Ovary (tissue), 9 donors: Measurements from ENCODE around the gene AFM. TPM values are rescaled to one million over a fixed set of nuclear protein-coding genes. Genes with fewer than 3 reads are reported as not detected.

Experiments used
- DNase-seq, 5 donors: peaks; one replicate each; pipeline ENCODE4 v3.0.0-alpha.2; 2019 to 2020
- H3K27ac ChIP-seq, 2 donors: fragments of 200-600 bp; one replicate each; pipeline versions ENCODE4 v1.5.1 to v1.8.0; 2019 to 2022
- H3K27me3 ChIP-seq: fragments of 200-600 bp; one replicate; pipeline ENCODE4 v1.8.0; 2022
- H3K36me3 ChIP-seq: fragments of 200-600 bp; sonication (generic); one replicate; pipeline ENCODE4 v1.5.1; 2019
- H3K4me1 ChIP-seq: one replicate; pipeline ENCODE4 v1.8.1; 2013; ENCODE audit warnings: mild to moderate bottlenecking, moderate library complexity; ENCODE audit not compliant: insufficient read depth
- H3K4me3 ChIP-seq: fragments of 200-600 bp; sonication (generic); one replicate; pipeline ENCODE4 v1.5.1; 2017
- H3K9me3 ChIP-seq, 2 donors: fragments of 200-600 bp in 1 of 2; sonication (generic) in 1 of 2; one replicate each; pipeline versions ENCODE4 v1.5.1 to v1.8.1; 2013 to 2019; ENCODE audit warnings: mild to moderate bottlenecking in 1 of 2, moderate library complexity in 1 of 2
- EP300 ChIP-seq: sonication (generic); formaldehyde crosslinking; IDR thresholded peaks from one replicate; pipeline ENCODE4 v1.6.1; 2017; ENCODE audit warnings: antibody characterized with exemption
- POLR2A ChIP-seq: fragments of 450-650 bp; IDR thresholded peaks from one replicate; pipeline ENCODE4 v1.6.1; 2017; ENCODE audit warnings: antibody characterized with exemption, mild to moderate bottlenecking, moderate library complexity
- WGBS, 3 donors: extraction: QIAGEN DNeasy Blood & Tissue Kit in 1 of 3; methylation state at CpG; one replicate each; pipeline versions ENCODE4 v1.1.5 to v1.1.7; 2013 to 2017; 5-methylcytosine and 5-hydroxymethylcytosine counted together
- intact Hi-C, 4 donors: fragments of 100-400 bp; cut with DNase I; formaldehyde crosslinking; loops; one replicate each; pipeline versions ENCODE4 v1.11.0 to v1.15.1; 2022 to 2023
- polyA plus RNA-seq, 2 donors: library from polyadenylated mRNA; stranded (reverse); fragments of 200-250 nt in 1 of 2; fragments of 350-450 nt in 1 of 2; fragmentation: Illumina TruSeq in 1 of 2; extraction: RNeasy Lipid Tissue Mini Kit (QIAGEN cat#74804) in 1 of 2; gene quantifications; one replicate each; pipeline ENCODE4 v1.2.3, GENCODE V29; 2013 to 2014
- total RNA-seq, 7 donors: library from RNA; depleted of rRNA in 2 of 7; stranded (reverse); fragments of >200 nt in 2 of 7; fragmentation: NEBNext Ultra II Directional in 3 of 7; extraction: Animal tissue kit (Norgen Biotek cat#: 25700) in 3 of 7; gene quantifications; one replicate each; pipeline versions ENCODE4 v1.1.0 to v1.2.4, GENCODE V29; 2016 to 2023
- TF ChIP-seq, protein P1 (sequence below), 3 donors: fragments of 450-650 bp in 2 of 3; fragments of 200-600 bp in 1 of 3; IDR thresholded peaks; one replicate each; pipeline versions ENCODE4 v1.5.1 to v1.8.0; 2016 to 2022; ENCODE audit warnings: antibody characterized with exemption in 3 of 3, mild to moderate bottlenecking in 1 of 3
- donor health status: DM: no; HTN: no; CAD: no; lungs with moderate emphysema.
- donor health status: DM: no; HTN: no; CAD: no.
- donor health status: Bipolar disorder and iron deficiency.
- donor health status: DM: yes; HTN: yes; CAD: no.
- donor health status: DM: no; HTN: no; CAD: no.
- donor health status: DM: yes; HTN: yes; CAD: no.

The AFM gene
- total and polyA plus RNA-seq, 9 donors, result 0.15 TPM; not detected in 8

DNA sequence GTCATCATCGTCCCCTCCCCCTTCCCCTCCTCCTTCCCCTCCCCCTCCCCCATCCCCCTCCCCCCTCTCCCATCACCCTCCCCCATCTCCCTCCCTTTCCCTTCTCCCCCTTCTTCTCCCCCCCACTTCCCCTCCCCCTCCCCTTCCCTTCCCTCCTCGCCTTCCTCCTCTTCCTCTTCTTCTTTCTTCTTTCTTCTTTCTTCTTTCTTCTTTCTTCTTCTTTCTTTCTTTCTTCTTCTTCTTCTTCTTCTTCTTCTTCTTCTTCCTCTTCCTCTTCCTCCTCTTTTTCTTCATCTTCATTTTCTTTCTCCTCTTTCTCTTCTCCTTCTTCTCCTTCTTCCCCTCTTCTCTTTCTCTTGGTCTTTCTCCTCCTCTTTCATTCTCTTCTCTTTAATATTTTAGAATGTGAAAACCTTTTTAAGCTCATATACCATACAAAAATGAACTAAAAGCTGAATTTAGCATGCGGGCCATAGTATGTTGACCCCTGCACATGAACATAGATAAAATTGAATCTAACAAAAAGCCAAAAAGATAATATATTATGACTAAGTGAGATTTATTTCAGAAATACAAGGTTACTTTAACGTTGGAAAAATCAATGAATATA is 20.5 kb upstream of the AFM start:
- Histone ChIP-seq H3K36me3 (no peaks in the 10 kb centered on the region), H3K4me3 (no peak overlapping the region), H3K27ac (no peak overlapping the region), H3K9me3 (no peaks in the 10 kb centered on the region), H3K4me1 (peaks cover 5% of the 10 kb centered on the region), H3K27me3 (no peaks in the 10 kb centered on the region)
- WGBS, 3 donors, result 51 to 60% (median 56%) methylated on average over 4 of the region's 4 CpGs
- intact Hi-C loops, result no loop called here
- TF ChIP-seq, protein P1, sequence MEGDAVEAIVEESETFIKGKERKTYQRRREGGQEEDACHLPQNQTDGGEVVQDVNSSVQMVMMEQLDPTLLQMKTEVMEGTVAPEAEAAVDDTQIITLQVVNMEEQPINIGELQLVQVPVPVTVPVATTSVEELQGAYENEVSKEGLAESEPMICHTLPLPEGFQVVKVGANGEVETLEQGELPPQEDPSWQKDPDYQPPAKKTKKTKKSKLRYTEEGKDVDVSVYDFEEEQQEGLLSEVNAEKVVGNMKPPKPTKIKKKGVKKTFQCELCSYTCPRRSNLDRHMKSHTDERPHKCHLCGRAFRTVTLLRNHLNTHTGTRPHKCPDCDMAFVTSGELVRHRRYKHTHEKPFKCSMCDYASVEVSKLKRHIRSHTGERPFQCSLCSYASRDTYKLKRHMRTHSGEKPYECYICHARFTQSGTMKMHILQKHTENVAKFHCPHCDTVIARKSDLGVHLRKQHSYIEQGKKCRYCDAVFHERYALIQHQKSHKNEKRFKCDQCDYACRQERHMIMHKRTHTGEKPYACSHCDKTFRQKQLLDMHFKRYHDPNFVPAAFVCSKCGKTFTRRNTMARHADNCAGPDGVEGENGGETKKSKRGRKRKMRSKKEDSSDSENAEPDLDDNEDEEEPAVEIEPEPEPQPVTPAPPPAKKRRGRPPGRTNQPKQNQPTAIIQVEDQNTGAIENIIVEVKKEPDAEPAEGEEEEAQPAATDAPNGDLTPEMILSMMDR (IDR thresholded peaks at IDR 0.05), result no peak
- TF ChIP-seq EP300 (no peak), POLR2A (no peak)
- DNase-seq, result no peak

DNA sequence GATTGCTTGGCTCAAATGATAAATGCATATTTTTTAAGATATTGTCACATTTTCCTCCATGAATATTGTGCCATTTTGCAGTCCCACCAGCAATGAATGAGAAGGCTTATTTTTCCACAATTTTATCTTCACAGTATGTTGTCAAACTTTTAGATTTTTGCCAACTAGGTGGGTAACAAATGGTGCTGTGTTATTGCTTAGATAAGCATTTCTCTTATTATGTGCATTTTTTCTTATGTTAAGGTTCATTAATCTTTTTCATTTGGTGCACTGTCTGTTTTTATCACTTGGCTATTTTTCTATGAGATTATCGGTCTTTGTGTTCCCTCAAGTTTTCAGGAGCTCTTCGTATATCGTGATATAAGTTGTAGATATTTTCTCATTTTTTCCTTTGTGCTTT is 13.4 kb upstream of the AFM start:
- 90 to 92% (median 91%) methylated on average over 3 of the region's 3 CpGs for WGBS, 3 donors
- intact Hi-C loops, result no loop called here

DNA sequence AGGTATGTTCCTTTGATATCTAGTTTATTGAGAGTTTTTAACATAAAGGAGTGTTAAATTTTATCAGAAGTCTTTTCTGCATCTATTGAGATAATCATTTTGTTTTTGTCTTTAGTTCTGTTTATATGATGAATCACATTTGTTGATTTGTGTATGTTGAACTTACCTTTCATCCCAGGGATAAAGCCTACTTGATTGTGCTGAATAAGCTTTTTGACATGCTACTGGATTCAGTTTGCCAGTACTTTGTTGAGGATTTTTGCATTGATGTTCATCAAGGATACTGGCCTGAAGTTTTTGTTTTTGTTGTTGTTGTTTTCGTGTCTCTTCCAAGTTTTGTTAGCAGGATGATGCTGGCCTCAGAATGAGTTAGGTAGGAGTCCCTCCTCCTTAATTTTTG is 10.8 kb upstream of the AFM start:
- no peaks in the 10 kb centered on the region for H3K36me3 ChIP-seq
- DNase-seq, result no peak
- no peak overlapping the region for H3K4me3 ChIP-seq
- WGBS, 3 donors, result 75 to 83% (median 78%) methylated on average over 1 of the region's 1 CpG
- intact Hi-C loops, result no loop called here
- H3K4me1 ChIP-seq, result no peaks in the 10 kb centered on the region
- no peaks in the 10 kb centered on the region for H3K9me3 ChIP-seq
- TF ChIP-seq EP300, result no peak
- no peak for TF ChIP-seq POLR2A
- TF ChIP-seq, protein P1 (IDR thresholded peaks at IDR 0.05), result no peak
- H3K27me3 ChIP-seq, result no peaks in the 10 kb centered on the region
- no peak overlapping the region for H3K27ac ChIP-seq

More for the DNA sequence above, 13.4 kb upstream of the AFM start:
- H3K36me3 ChIP-seq, result no peaks in the 10 kb centered on the region
- no peaks in the 10 kb centered on the region for H3K27me3 ChIP-seq
- H3K4me1 ChIP-seq, result no peaks in the 10 kb centered on the region
- H3K4me3 ChIP-seq, result no peak overlapping the region
- no peaks in the 10 kb centered on the region for H3K9me3 ChIP-seq
- no peak overlapping the region for H3K27ac ChIP-seq
- TF ChIP-seq POLR2A (no peak), EP300 (no peak)
- TF ChIP-seq, protein P1 (IDR thresholded peaks at IDR 0.05), result no peak
- DNase-seq, result no peak

DNA sequence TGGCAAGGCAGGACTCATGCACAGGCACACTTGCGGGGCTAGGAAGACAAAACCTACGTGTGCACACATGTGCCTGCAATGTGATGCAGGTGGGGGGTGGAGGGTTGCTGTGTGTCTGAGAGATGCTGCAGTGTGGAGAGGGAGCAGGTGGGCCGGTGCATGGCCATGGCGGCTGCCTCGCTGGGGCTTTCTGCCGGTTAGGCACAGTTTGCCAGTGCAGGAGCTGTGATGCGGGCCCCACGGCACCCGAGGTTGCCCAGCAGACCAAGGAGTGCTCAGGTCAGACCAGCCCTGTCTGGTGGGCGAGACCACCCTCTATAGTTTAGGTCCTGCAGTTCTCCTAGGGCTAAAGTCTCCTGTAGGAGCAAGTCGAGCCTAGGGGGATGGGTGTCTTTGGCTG is 4.4 kb upstream of the AFM start:
- 83 to 87% (median 83%) methylated on average over 11 of the region's 11 CpGs for WGBS, 3 donors
- TF ChIP-seq EP300, result no peak
- no peak for TF ChIP-seq POLR2A
- TF ChIP-seq, protein P1 (IDR thresholded peaks at IDR 0.05), result no peak
- no peaks in the 10 kb centered on the region for H3K4me1 ChIP-seq
- intact Hi-C loops, result no loop called here
- no peaks in the 10 kb centered on the region for H3K9me3 ChIP-seq
- no peak for DNase-seq
- no peak overlapping the region for H3K27ac ChIP-seq
- no peaks in the 10 kb centered on the region for H3K36me3 ChIP-seq
- H3K4me3 ChIP-seq, result no peak overlapping the region
- no peaks in the 10 kb centered on the region for H3K27me3 ChIP-seq
